Measurements from ENCODE around the gene NTHL1. TPM values are rescaled to one million over a fixed set of nuclear protein-coding genes. Genes with fewer than 3 reads are reported as not detected.

Gene NTHL1
- total RNA-seq, 2 donors from 2014 or later, result 43.2 to 46.1 TPM

GRCh38 chr16:2033057-2033908 is 14.4 kb downstream of the NTHL1 start:
- Histone ChIP-seq H3K9me3 (ENCODE audit: control insufficient read depth, low read length) (no peaks in the 10 kb centered on the region), H3K9ac (ENCODE audit: extremely low read depth, low read length, poor library complexity, severe bottlenecking) (no peak overlapping the region), H3K27me3 (ENCODE audit: control insufficient read depth, insufficient read depth, low read length, poor library complexity, severe bottlenecking) (no peaks in the 10 kb centered on the region), H3K36me3 (ENCODE audit: control insufficient read depth, insufficient read depth, low read length) (peaks cover 5% of the 10 kb centered on the region), H3K27ac (ENCODE audit: low read depth, low read length) (peak overlapping the region; percentile 66), H3K4me3 (ENCODE audit: low read length) (no peak overlapping the region), H3K4me1 (ENCODE audit: control insufficient read depth, insufficient read depth, low read length) (no peaks in the 10 kb centered on the region)
- TF ChIP-seq CTCF (conservative IDR thresholded peaks at IDR 0.05), result no peak
- H3K4me1 Mint-ChIP-seq, result no peaks in the 10 kb centered on the region
- peak; percentile 68 for DNase-seq
- H3K9me3 Mint-ChIP-seq, result no peaks in the 10 kb centered on the region
- H3K36me3 Mint-ChIP-seq (ENCODE audit: low read depth), result peaks cover 2% of the 10 kb centered on the region
- peaks cover 5% of the 10 kb centered on the region for H3K27me3 Mint-ChIP-seq (ENCODE audit: insufficient read depth)
- H3K27ac Mint-ChIP-seq, result no peak overlapping the region
- WGBS, 2 experiments (ENCODE audit: insufficient coverage in 1 of 2, insufficient read length in 1 of 2), result 55 to 83% methylated on average over 5 to 37 of the region's 37 CpGs
- H3K4me3 Mint-ChIP-seq, result no peak overlapping the region

GRCh38 chr16:2032285-2033056 is 15.2 kb downstream of the NTHL1 start:
- H3K27me3 Mint-ChIP-seq (ENCODE audit: insufficient read depth), result peaks cover 13% of the 10 kb centered on the region
- Histone ChIP-seq H3K27me3 (ENCODE audit: control insufficient read depth, insufficient read depth, low read length, poor library complexity, severe bottlenecking) (no peaks in the 10 kb centered on the region), H3K4me3 (ENCODE audit: low read length) (no peak overlapping the region), H3K27ac (ENCODE audit: low read depth, low read length) (no peak overlapping the region), H3K36me3 (ENCODE audit: control insufficient read depth, insufficient read depth, low read length) (peaks cover 5% of the 10 kb centered on the region), H3K4me1 (ENCODE audit: control insufficient read depth, insufficient read depth, low read length) (peaks cover 3% of the 10 kb centered on the region), H3K9ac (ENCODE audit: extremely low read depth, low read length, poor library complexity, severe bottlenecking) (no peak overlapping the region), H3K9me3 (ENCODE audit: control insufficient read depth, low read length) (no peaks in the 10 kb centered on the region)
- peaks cover 3% of the 10 kb centered on the region for H3K4me1 Mint-ChIP-seq
- no peak for DNase-seq
- H3K36me3 Mint-ChIP-seq (ENCODE audit: low read depth), result peaks cover 1% of the 10 kb centered on the region
- no peaks in the 10 kb centered on the region for H3K9me3 Mint-ChIP-seq
- no peak for TF ChIP-seq CTCF (conservative IDR thresholded peaks at IDR 0.05)
- WGBS, 2 experiments (ENCODE audit: insufficient coverage in 1 of 2, insufficient read length in 1 of 2), result 89 to 91% methylated on average over 4 to 15 of the region's 15 CpGs
- H3K27ac Mint-ChIP-seq, result peak overlapping the region; percentile 84
- H3K4me3 Mint-ChIP-seq, result no peak overlapping the region

- Mint-ChIP-seq H3K4me3 (no peak overlapping the region), H3K27ac (no peak overlapping the region), H3K9me3 (no peaks in the 10 kb centered on the region), H3K4me1 (peaks cover 4% of the 10 kb centered on the region), H3K27me3 (ENCODE audit: insufficient read depth) (peaks cover 15% of the 10 kb centered on the region), H3K36me3 (ENCODE audit: low read depth) (no peaks in the 10 kb centered on the region)
- Histone ChIP-seq H3K36me3 (ENCODE audit: control insufficient read depth, insufficient read depth, low read length) (peaks cover 5% of the 10 kb centered on the region), H3K9me3 (ENCODE audit: control insufficient read depth, low read length) (no peaks in the 10 kb centered on the region), H3K27me3 (ENCODE audit: control insufficient read depth, insufficient read depth, low read length, poor library complexity, severe bottlenecking) (peaks cover under 1% of the 10 kb centered on the region), H3K4me1 (ENCODE audit: control insufficient read depth, insufficient read depth, low read length) (peaks cover 3% of the 10 kb centered on the region), H3K9ac (ENCODE audit: extremely low read depth, low read length, poor library complexity, severe bottlenecking) (no peak overlapping the region), H3K27ac (ENCODE audit: low read depth, low read length) (no peak overlapping the region), H3K4me3 (ENCODE audit: low read length) (no peak overlapping the region)
- WGBS, 2 experiments (ENCODE audit: insufficient coverage in 1 of 2, insufficient read length in 1 of 2), result 93 to 100% methylated on average over 1 to 11 of the region's 11 CpGs
- DNase-seq, result no peak
- TF ChIP-seq CTCF (conservative IDR thresholded peaks at IDR 0.05), result no peak
Observed at GRCh38 chr16:2031081-2031577, 16.5 kb downstream of the NTHL1 start.

Data from endodermal cell (in vitro differentiated cells).